ENCODE data around the gene RIPOR2. TPM values are rescaled to one million over a fixed set of nuclear protein-coding genes. Genes with fewer than 3 reads are reported as not detected.
A peak's percentile ranks its signal among the peaks of the same experiment; 100 is the strongest.

The RIPOR2 gene
- total and polyA plus RNA-seq, 8 donors = 2.0 to 19.3 (median 9.4) TPM; not detected in 1

DNA sequence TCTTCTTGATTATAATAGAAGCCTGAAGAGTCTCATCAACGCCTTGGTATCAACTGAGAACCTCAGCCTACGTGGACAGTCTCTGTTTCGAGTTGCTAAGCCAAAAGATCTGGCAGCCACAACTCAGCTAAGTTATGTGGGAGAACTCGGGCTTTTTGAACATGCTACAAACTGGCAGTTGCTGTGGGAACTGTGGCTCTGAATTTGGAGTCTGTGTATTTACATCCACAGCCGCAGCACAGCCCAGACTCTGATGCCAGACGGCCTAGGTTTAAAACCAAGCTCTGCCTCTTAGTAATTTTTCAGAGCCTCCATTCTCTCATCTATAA is 35.8 kb downstream of the RIPOR2 start:
- Histone ChIP-seq H3K27me3 (no peaks in the 10 kb centered on the region), H3K9me3 (peaks cover 0 to 4% (median 0%) of the 10 kb centered on the region in 4 donors), H3K4me1 (peaks cover 0 to 30% (median 11%) of the 10 kb centered on the region in 4 donors), H3K36me3 (no peaks in the 10 kb centered on the region), H3K4me3 (no peak overlapping the region), H3K27ac (peak overlapping the region in 2 of 5 donors; percentile 31 to 49)
- DNase-seq = peak in 1 of 2 donors; percentile 40
- TF ChIP-seq, protein P1, sequence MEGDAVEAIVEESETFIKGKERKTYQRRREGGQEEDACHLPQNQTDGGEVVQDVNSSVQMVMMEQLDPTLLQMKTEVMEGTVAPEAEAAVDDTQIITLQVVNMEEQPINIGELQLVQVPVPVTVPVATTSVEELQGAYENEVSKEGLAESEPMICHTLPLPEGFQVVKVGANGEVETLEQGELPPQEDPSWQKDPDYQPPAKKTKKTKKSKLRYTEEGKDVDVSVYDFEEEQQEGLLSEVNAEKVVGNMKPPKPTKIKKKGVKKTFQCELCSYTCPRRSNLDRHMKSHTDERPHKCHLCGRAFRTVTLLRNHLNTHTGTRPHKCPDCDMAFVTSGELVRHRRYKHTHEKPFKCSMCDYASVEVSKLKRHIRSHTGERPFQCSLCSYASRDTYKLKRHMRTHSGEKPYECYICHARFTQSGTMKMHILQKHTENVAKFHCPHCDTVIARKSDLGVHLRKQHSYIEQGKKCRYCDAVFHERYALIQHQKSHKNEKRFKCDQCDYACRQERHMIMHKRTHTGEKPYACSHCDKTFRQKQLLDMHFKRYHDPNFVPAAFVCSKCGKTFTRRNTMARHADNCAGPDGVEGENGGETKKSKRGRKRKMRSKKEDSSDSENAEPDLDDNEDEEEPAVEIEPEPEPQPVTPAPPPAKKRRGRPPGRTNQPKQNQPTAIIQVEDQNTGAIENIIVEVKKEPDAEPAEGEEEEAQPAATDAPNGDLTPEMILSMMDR (IDR thresholded peaks at IDR 0.05) = no peak
- TF ChIP-seq EP300 (IDR thresholded peaks at IDR 0.05) (no peak), POLR2AphosphoS5 (IDR thresholded peaks at IDR 0.05) (no peak), POLR2A (IDR thresholded peaks at IDR 0.05) (no peak)
- intact Hi-C loops (cut with DNase I; ENCODE audit: low total_unique reads) = no loop called here
- 22 to 65% (median 28%) methylated on average over 6 of the region's 6 CpGs for WGBS, 5 donors

GRCh38 chr6:24899136-24899996 is 36.4 kb downstream of the RIPOR2 start:
- TF ChIP-seq, protein P1 (IDR thresholded peaks at IDR 0.05) = no peak
- no peak for TF ChIP-seq POLR2AphosphoS5 (IDR thresholded peaks at IDR 0.05)
- no peak for TF ChIP-seq POLR2A (IDR thresholded peaks at IDR 0.05)
- no peak overlapping the region for H3K4me3 ChIP-seq
- no peak for DNase-seq
- no peaks in the 10 kb centered on the region for H3K36me3 ChIP-seq
- WGBS, 5 donors = 43 to 62% (median 57%) methylated on average over 8 of the region's 8 CpGs
- intact Hi-C loops (cut with DNase I; ENCODE audit: low total_unique reads) = no loop called here
- H3K4me1 ChIP-seq = peaks cover 0 to 30% (median 11%) of the 10 kb centered on the region in 4 donors
- no peaks in the 10 kb centered on the region for H3K27me3 ChIP-seq
- H3K9me3 ChIP-seq = peaks cover 0 to 4% (median 0%) of the 10 kb centered on the region in 4 donors
- peak overlapping the region in 1 of 5 donors; percentile 49 for H3K27ac ChIP-seq

- H3K9me3 ChIP-seq = peaks cover 0 to 4% (median 0%) of the 10 kb centered on the region in 4 donors
- WGBS, 5 donors = 48 to 64% (median 48%) methylated on average over 1 of the region's 1 CpG
- H3K27me3 ChIP-seq = no peaks in the 10 kb centered on the region
- TF ChIP-seq EP300 (IDR thresholded peaks at IDR 0.05) (no peak), POLR2A (IDR thresholded peaks at IDR 0.05) (no peak), POLR2AphosphoS5 (IDR thresholded peaks at IDR 0.05) (no peak)
- TF ChIP-seq, protein P1 (IDR thresholded peaks at IDR 0.05) = no peak
- no peak for DNase-seq
- H3K4me1 ChIP-seq = peaks cover 0 to 30% (median 11%) of the 10 kb centered on the region in 4 donors
- intact Hi-C loops (cut with DNase I; ENCODE audit: low total_unique reads) = no loop called here
- no peak overlapping the region for H3K27ac ChIP-seq
- H3K4me3 ChIP-seq = no peak overlapping the region
- H3K36me3 ChIP-seq = no peaks in the 10 kb centered on the region
These were observed 37.1 kb downstream of the RIPOR2 start for GRCh38 chr6:24898676-24899075.

GRCh38 chr6:24897186-24897585 is 38.6 kb downstream of the RIPOR2 start:
- Histone ChIP-seq H3K27ac (no peak overlapping the region), H3K9me3 (no peaks in the 10 kb centered on the region), H3K4me3 (no peak overlapping the region), H3K27me3 (no peaks in the 10 kb centered on the region), H3K4me1 (peaks cover 0 to 30% (median 11%) of the 10 kb centered on the region in 4 donors), H3K36me3 (no peaks in the 10 kb centered on the region)
- DNase-seq = no peak
- WGBS, 5 donors = 88 to 94% (median 90%) methylated on average over 6 of the region's 6 CpGs
- TF ChIP-seq POLR2AphosphoS5 (IDR thresholded peaks at IDR 0.05) (no peak), EP300 (IDR thresholded peaks at IDR 0.05) (no peak), POLR2A (IDR thresholded peaks at IDR 0.05) (no peak)
- TF ChIP-seq, protein P1 (IDR thresholded peaks at IDR 0.05) = no peak
- intact Hi-C loops (cut with DNase I; ENCODE audit: low total_unique reads) = no loop called here

Measured in stomach (tissue), 9 donors.